Upper lobe of left lung (tissue), 4 donors: Measurements from ENCODE around the gene PGR.

ENCODE experiments used
- EP300 ChIP-seq, 4 donors: sonication (generic); formaldehyde crosslinking; IDR thresholded peaks; one replicate each; pipeline ENCODE4 v1.5.1; 2017; ENCODE audit warnings: antibody characterized with exemption in 4 of 4, control low read depth in 2 of 4
- POLR2A ChIP-seq, 4 donors: fragments of 450-650 bp; IDR thresholded peaks; one replicate each; pipeline ENCODE4 v1.5.1; 2016 to 2017; ENCODE audit warnings: antibody characterized with exemption in 4 of 4, mild to moderate bottlenecking in 2 of 4
- POLR2AphosphoS5 ChIP-seq, 2 donors: sonication (generic); formaldehyde crosslinking; IDR thresholded peaks; one replicate each; pipeline ENCODE4 v1.5.1; 2017; ENCODE audit warnings: antibody characterized with exemption in 2 of 2
- TF ChIP-seq, protein P1 (sequence below), 6 experiments: fragments of 450-650 bp in 4 of 6; fragments of 200-600 bp in 2 of 6; sonication (generic) in 2 of 6; IDR thresholded peaks; one replicate each; pipeline ENCODE4 v1.5.1; 2016 to 2019; ENCODE audit warnings: antibody characterized with exemption in 6 of 6

DNA sequence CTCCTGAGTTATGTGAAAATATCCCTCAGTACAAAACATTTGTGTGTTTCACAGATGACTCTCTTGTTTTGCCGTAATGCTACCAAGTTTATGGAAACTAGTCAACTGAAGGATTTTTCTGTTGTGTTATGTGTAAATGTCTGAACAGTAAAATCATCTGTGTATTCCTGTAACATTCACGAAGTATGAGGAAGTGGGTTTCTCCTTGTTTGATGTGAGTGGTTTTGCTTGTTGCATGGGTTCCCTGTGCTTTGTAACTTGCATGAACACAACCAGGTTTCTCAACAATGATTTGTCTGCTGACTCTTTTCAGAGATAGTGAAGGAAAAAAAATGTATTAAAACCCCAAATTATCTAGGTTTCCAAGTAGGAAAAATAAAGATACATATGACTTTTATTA, 138.1 kb downstream of the PGR start:
- TF ChIP-seq EP300 (IDR thresholded peaks at IDR 0.05) (no peak), POLR2A (IDR thresholded peaks at IDR 0.05) (no peak), POLR2AphosphoS5 (IDR thresholded peaks at IDR 0.05) (no peak)
- TF ChIP-seq, protein P1, sequence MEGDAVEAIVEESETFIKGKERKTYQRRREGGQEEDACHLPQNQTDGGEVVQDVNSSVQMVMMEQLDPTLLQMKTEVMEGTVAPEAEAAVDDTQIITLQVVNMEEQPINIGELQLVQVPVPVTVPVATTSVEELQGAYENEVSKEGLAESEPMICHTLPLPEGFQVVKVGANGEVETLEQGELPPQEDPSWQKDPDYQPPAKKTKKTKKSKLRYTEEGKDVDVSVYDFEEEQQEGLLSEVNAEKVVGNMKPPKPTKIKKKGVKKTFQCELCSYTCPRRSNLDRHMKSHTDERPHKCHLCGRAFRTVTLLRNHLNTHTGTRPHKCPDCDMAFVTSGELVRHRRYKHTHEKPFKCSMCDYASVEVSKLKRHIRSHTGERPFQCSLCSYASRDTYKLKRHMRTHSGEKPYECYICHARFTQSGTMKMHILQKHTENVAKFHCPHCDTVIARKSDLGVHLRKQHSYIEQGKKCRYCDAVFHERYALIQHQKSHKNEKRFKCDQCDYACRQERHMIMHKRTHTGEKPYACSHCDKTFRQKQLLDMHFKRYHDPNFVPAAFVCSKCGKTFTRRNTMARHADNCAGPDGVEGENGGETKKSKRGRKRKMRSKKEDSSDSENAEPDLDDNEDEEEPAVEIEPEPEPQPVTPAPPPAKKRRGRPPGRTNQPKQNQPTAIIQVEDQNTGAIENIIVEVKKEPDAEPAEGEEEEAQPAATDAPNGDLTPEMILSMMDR (IDR thresholded peaks at IDR 0.05) = no peak
